GM20000 (cell line): Measurements from ENCODE around the gene FRMD4A.

Source experiments
- DNase-seq: peaks from one replicate; pipeline ENCODE4 v3.0.0; 2012; ENCODE audit warnings: low spot score
- CTCF ChIP-seq: IDR thresholded peaks from 2 replicates; pipeline ENCODE4 v1.5.1; 2012; ENCODE audit warnings: mild to moderate bottlenecking, control low read depth; ENCODE audit errors: extremely low read depth, missing control alignments

Gene FRMD4A

GRCh38 chr10:14001298-14002040 lies 329.3 kb downstream of the FRMD4A start:
- DNase-seq: no peak
- no peak for TF ChIP-seq CTCF

GRCh38 chr10:13998163-13998835 lies 332.4 kb downstream of the FRMD4A start:
- no peak for TF ChIP-seq CTCF
- no peak for DNase-seq

- TF ChIP-seq CTCF: no peak
- DNase-seq: no peak
These were observed 333.1 kb downstream of the FRMD4A start for GRCh38 chr10:13997650-13998049.

GRCh38 chr10:13994932-13995331 lies 335.8 kb downstream of the FRMD4A start:
- TF ChIP-seq CTCF: no peak
- DNase-seq: no peak

GRCh38 chr10:13993673-13994089 lies 337.0 kb downstream of the FRMD4A start:
- no peak for DNase-seq
- TF ChIP-seq CTCF: no peak

GRCh38 chr10:13993169-13993568 lies 337.6 kb downstream of the FRMD4A start:
- no peak for TF ChIP-seq CTCF
- DNase-seq: no peak

GRCh38 chr10:13991353-13991752 lies 339.4 kb downstream of the FRMD4A start:
- TF ChIP-seq CTCF: no peak
- no peak for DNase-seq
